Heart left ventricle (tissue), 13 donors: ENCODE data around the gene GPX1.
"Not testable (repeated sequence)": the region's sequence is repeated elsewhere in the genome, so short reads cannot be mapped to it uniquely, and the experiment has no call there.

Source experiments
- POLR2A ChIP-seq, 2 donors: fragments of 450-650 bp; IDR thresholded peaks; one replicate each; pipeline ENCODE4 v1.6.1; 2017; ENCODE audit warnings: antibody characterized with exemption in 2 of 2, mild to moderate bottlenecking in 2 of 2, moderate library complexity in 2 of 2
- TF ChIP-seq, protein P1 (sequence below), 12 donors: fragments of 200-600 bp; sonication (generic) in 4 of 12; IDR thresholded peaks; one replicate each; pipeline versions ENCODE4 v1.5.0 to v1.8.0; 2018 to 2022; ENCODE audit warnings: antibody characterized with exemption in 12 of 12, mild to moderate bottlenecking in 5 of 12
- donor health status: ischemic (EF 13 %, LVEDD 7.1; RV severe dilation, severe dysfunction).
- donor health status: DM: no; HTN: yes; CAD: no.
- donor health status: DM: no; HTN: no; CAD: no.
- donor health status: ischemic (EF 25% LVEDD 6.9; RV normal size, moderate dysfunction).
- donor health status: ischemic (EF 25% LVEDD 5.7; RV mildly dilated, moderate dysfunction).
- donor health status: ischemic (EF 35%, LVEDD 5.7; RV mildly dilated, moderate dysfunction).
- donor health status: nonischemic (EF 11% LVEDD 7.7; RV severe dilation, severe dysfunction).
- donor health status: DM: yes; HTN: yes; CAD: no.
- donor health status: PGD.
- donor health status: ischemic (EF 29% LVEDD 5.4; RV normal size, mild dysfunction).
- donor health status: nonischemic (EF 23%, LVEDD 6.1; RV moderate dilation, normal function).

DNA sequence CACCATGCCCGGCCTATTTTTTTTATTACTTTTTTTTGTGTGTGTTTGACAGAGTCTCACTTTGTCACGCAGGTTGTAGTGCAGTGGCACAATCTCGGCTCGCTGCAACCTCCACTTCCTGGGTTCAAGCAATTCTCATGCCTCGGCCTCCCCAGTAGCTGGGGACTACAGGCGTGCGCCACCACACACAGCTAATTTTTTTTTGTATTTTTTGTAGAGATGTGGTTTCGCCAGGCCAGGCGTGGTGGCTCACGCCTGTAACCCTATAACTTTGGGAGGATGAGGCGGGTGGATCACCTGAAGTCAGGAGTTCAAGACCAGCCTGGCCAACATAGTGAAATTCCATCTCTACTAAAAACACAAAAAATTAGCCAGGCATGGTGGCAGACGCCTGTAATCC lies 9.8 kb downstream of the GPX1 start:
- TF ChIP-seq, protein P1, sequence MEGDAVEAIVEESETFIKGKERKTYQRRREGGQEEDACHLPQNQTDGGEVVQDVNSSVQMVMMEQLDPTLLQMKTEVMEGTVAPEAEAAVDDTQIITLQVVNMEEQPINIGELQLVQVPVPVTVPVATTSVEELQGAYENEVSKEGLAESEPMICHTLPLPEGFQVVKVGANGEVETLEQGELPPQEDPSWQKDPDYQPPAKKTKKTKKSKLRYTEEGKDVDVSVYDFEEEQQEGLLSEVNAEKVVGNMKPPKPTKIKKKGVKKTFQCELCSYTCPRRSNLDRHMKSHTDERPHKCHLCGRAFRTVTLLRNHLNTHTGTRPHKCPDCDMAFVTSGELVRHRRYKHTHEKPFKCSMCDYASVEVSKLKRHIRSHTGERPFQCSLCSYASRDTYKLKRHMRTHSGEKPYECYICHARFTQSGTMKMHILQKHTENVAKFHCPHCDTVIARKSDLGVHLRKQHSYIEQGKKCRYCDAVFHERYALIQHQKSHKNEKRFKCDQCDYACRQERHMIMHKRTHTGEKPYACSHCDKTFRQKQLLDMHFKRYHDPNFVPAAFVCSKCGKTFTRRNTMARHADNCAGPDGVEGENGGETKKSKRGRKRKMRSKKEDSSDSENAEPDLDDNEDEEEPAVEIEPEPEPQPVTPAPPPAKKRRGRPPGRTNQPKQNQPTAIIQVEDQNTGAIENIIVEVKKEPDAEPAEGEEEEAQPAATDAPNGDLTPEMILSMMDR (IDR thresholded peaks at IDR 0.05), result not testable (repeated sequence)
- not testable (repeated sequence) for TF ChIP-seq POLR2A (IDR thresholded peaks at IDR 0.05)
